Naive thymus-derived CD8-positive, alpha-beta T cell (primary cell): ENCODE data around the gene CMTM5. TPM values are rescaled to one million over a fixed set of nuclear protein-coding genes. Genes with fewer than 3 reads are reported as not detected.
A peak's percentile ranks its signal among the peaks of the same experiment; 100 is the strongest.

ENCODE experiments used
- ATAC-seq, 2 donors: fragments of 150-1000 bp; cut with Tn5 transposase in 1 of 2; sonication (Bioruptor Pico), chemical (Tn5 transposase) in 1 of 2; 1 replicate in 1 of 2; 2 replicates in 1 of 2; pipeline ENCODE4 v1.10.0; 2021; ENCODE audit warnings: mild to moderate bottlenecking in 2 of 2, moderate library complexity in 2 of 2
- POLR2A ChIA-PET: fragments of 350-600 bp; sonication (Branson Sonifier 250); formaldehyde crosslinking; loops from one replicate; lab custom pipeline; 2021; ENCODE audit warnings: antibody characterized with exemption; lab: Charles Lee
- DNase-seq, 10 donors: peaks; one replicate each; pipeline versions ENCODE4 v3.0.0 to v3.0.0-alpha.2; 2020 to 2022
- H3K27ac Mint-ChIP-seq, 10 donors: one replicate each; pipeline ENCODE4 v1.8.0; 2020 to 2022; ENCODE audit warnings: mild to moderate bottlenecking in 10 of 10, mixed read lengths in 10 of 10, moderate library complexity in 4 of 10, inconsistent platforms in 1 of 10
- H3K27me3 Mint-ChIP-seq, 5 donors: one replicate each; pipeline ENCODE4 v1.8.0; 2021 to 2022; ENCODE audit warnings: mixed read lengths in 5 of 5
- H3K36me3 Mint-ChIP-seq, 3 donors: one replicate each; pipeline ENCODE4 v1.8.0; 2020 to 2022; ENCODE audit warnings: mixed read lengths in 3 of 3, mild to moderate bottlenecking in 2 of 3, inconsistent platforms in 1 of 3
- H3K4me1 Mint-ChIP-seq, 4 donors: one replicate each; pipeline ENCODE4 v1.8.0; 2021 to 2022; ENCODE audit warnings: mixed read lengths in 4 of 4
- H3K4me3 Mint-ChIP-seq, 10 donors: one replicate each; pipeline ENCODE4 v1.8.0; 2020 to 2022; ENCODE audit warnings: mild to moderate bottlenecking in 10 of 10, mixed read lengths in 10 of 10, moderate library complexity in 6 of 10, inconsistent platforms in 1 of 10
- H3K9me3 Mint-ChIP-seq, 9 donors: one replicate each; pipeline ENCODE4 v1.8.0; 2020 to 2022; ENCODE audit warnings: mixed read lengths in 9 of 9, mild to moderate bottlenecking in 3 of 9, inconsistent platforms in 1 of 9, moderate library complexity in 1 of 9
- polyA plus RNA-seq, 3 donors: library from polyadenylated mRNA; unstranded; fragments of 300-500 nt; fragmentation: Illumina TruSeq; gene quantifications; one replicate each; pipeline ENCODE4 v1.2.3, GENCODE V29; 2021
- total RNA-seq, 8 experiments: library from RNA in 2 of 8; stranded (reverse) in 2 of 8; gene quantifications; one replicate each; pipeline ENCODE4 v1.2.3 and lab custom pipeline; 2021 to 2026

The CMTM5 gene, protein sequence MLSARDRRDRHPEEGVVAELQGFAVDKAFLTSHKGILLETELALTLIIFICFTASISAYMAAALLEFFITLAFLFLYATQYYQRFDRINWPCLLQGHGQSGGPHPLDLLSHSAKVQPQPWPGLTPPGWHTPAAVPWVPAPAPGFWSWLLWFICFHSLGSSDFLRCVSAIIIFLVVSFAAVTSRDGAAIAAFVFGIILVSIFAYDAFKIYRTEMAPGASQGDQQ
- not detected for total RNA-seq
- not detected for polyA plus RNA-seq
- 0 to 0.09 (median 0) reads per million in 6 experiments for total RNA-seq (lab: John Stamatoyannopoulos, UW)

GRCh38 chr14:23376482-23377197, at the start of gene CMTM5:
Gene CMTM5, plus strand, starts transcription at chr14:23377046. Its CDS starts 206 bp downstream, at chr14:23377252.
- POLR2A ChIA-PET: no interaction called here
- ATAC-seq (no peak), DNase-seq (no peak)
- H3K36me3 Mint-ChIP-seq: no peaks in the 10 kb centered on the region
- no peak within 1 kb of the TSS for H3K27ac Mint-ChIP-seq
- H3K27me3 Mint-ChIP-seq: peaks cover 0 to 22% (median 4%) of the 10 kb centered on the region in 5 donors
- H3K4me1 Mint-ChIP-seq: peaks cover 0 to 2% (median 0%) of the 10 kb centered on the region in 4 donors
- no peak within 1 kb of the TSS for H3K4me3 Mint-ChIP-seq
- H3K9me3 Mint-ChIP-seq: no peaks in the 10 kb centered on the region

DNA sequence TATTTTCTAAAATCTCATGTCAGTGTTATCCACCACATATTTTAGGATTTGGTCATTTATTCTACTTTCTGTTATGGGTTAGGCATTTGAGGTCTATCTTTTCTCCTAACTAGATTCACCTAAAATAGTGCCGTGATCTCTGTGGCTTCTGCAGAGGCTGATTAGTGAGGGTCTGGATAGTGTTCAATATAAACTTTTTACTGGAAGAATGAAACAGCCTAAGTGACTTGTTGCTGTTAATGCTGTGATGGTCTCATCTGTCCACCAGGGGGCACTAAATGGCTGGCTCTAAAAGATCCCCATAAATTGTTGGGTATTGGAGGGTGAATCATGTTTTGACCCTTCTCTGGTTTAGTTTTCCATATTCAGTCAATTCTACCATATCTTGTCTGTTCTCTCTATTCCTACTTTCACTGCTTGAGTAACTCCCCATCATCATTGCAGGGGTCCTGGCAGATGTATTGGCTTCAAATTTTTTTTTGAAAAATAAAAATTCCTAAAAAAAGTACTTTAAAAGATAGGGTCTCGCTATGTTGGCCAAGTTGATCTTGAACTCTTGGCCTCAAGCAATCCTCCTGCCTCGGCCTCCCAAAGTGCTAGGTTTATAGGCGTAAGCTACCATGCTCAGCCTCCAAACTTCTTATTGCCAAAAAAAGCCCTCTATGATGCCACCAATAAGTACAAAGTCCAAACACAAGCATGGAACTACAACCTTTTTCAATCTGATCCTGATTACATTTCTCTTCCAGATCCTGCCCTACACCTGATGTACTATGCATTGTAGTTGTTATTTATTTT, 48.7 kb upstream of the CMTM5 start:
- Mint-ChIP-seq H3K4me3 (no peak overlapping the region), H3K4me1 (peaks cover 2 to 9% (median 5%) of the 10 kb centered on the region in 4 donors), H3K9me3 (no peaks in the 10 kb centered on the region), H3K27ac (peak overlapping the region in 1 of 10 donors; percentile 63), H3K27me3 (no peaks in the 10 kb centered on the region), H3K36me3 (peaks cover 0 to 31% (median 4%) of the 10 kb centered on the region in 3 donors)
- POLR2A ChIA-PET: interaction anchor here (1.2 kb wide), 2 partner anchors 8 to 239 kb away, joined by 6 to 9 read pairs; partner anchors contain the start of gene AP1G2
- ATAC-seq (peak; percentile 73 to 81), DNase-seq (peak in 9 of 10 donors; percentile 34 to 81 (median 59))

DNA sequence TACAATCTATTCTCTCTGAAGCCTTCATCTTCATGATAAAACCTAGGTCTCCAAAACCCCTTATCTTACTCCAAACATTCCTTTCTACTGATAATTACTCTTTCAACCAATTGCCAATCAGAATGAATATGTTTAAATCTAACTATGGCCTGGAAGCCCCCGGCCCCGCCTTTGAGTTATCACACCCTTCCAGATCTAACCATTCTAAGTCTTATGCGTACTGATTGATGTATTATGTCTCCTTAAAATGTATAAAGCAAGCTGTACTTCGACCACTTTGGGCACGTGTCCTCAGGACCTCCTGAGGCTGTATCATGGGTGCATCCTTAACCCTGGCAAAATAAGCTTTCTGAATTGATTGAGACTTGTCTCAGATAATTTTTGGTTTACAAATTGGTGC, 41.2 kb upstream of the CMTM5 start:
- peaks cover 2 to 32% (median 13%) of the 10 kb centered on the region in 5 donors for H3K27me3 Mint-ChIP-seq
- no peaks in the 10 kb centered on the region for H3K4me1 Mint-ChIP-seq
- ATAC-seq (no peak), DNase-seq (no peak)
- POLR2A ChIA-PET: no interaction called here
- H3K9me3 Mint-ChIP-seq: peaks cover 0 to 3% (median 0%) of the 10 kb centered on the region in 9 donors
- no peak overlapping the region for H3K27ac Mint-ChIP-seq
- H3K4me3 Mint-ChIP-seq: no peak overlapping the region
- no peaks in the 10 kb centered on the region for H3K36me3 Mint-ChIP-seq

GRCh38 chr14:23339506-23340268, 37.2 kb upstream of the CMTM5 start:
- DNase-seq: no peak
- peaks cover 2 to 31% (median 16%) of the 10 kb centered on the region in 5 donors for H3K27me3 Mint-ChIP-seq
- no peaks in the 10 kb centered on the region for H3K4me1 Mint-ChIP-seq
- POLR2A ChIA-PET: no interaction called here
- no peak overlapping the region for H3K27ac Mint-ChIP-seq
- no peak for ATAC-seq
- no peaks in the 10 kb centered on the region for H3K36me3 Mint-ChIP-seq
- no peak overlapping the region for H3K4me3 Mint-ChIP-seq
- H3K9me3 Mint-ChIP-seq: peaks cover 0 to 3% (median 0%) of the 10 kb centered on the region in 9 donors

GRCh38 chr14:23344481-23344880, 32.4 kb upstream of the CMTM5 start:
- H3K27ac Mint-ChIP-seq: peak overlapping the region in 1 of 10 donors; percentile 47
- H3K9me3 Mint-ChIP-seq: peaks cover 0 to 3% (median 0%) of the 10 kb centered on the region in 9 donors

DNA sequence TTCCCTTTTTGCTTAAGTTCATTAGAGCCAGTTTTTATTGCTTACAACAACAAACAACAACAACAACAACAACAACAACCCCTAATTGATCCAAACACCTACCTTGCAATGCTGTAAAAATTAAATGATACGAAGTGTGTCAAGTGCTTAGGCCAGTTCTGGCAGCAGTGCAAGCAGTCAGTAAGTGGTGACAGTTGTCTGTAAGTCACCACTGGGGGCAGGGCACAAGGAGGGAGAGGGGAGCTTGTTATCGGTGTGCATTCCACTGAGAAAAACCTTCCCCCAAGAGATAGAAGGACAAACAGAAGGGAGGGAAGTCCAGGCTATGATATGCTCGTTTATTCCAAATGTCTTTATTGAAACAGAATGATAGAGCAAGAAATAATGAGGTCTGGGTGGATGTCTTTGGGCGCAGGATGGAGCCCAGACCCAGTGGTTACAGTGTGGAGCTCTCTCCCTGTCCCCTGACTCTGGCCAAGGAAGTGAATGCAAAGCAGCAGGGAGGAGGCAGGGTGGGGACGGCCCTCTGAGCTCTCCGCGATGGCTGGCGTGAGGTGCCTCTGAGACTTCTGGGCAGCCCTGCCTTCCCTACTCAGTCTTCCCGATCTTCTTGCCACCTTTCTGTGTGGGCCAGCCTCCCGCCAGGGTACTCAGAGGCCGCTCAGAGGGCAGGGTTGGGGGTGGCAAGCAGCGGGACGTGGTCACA, 30.7 kb upstream of the CMTM5 start:
- Mint-ChIP-seq H3K36me3 (peaks cover 0 to 4% (median 0%) of the 10 kb centered on the region in 3 donors), H3K27ac (peak overlapping the region in 3 of 10 donors; percentile 41 to 74 (median 63)), H3K27me3 (peaks cover 0 to 21% (median 10%) of the 10 kb centered on the region in 5 donors), H3K4me1 (peaks cover 2 to 11% (median 5%) of the 10 kb centered on the region in 4 donors), H3K4me3 (no peak overlapping the region), H3K9me3 (no peaks in the 10 kb centered on the region)
- DNase-seq (no peak), ATAC-seq (no peak)
- POLR2A ChIA-PET: no interaction called here

More at GRCh38 chr14:23344481-23344880, 32.4 kb upstream of the CMTM5 start:
- POLR2A ChIA-PET: no interaction called here
- Mint-ChIP-seq H3K36me3 (no peaks in the 10 kb centered on the region), H3K4me3 (no peak overlapping the region), H3K27me3 (peaks cover 0 to 7% (median 0%) of the 10 kb centered on the region in 5 donors), H3K4me1 (peaks cover 0 to 3% (median 0%) of the 10 kb centered on the region in 4 donors)
- DNase-seq: no peak
- ATAC-seq: no peak

DNA sequence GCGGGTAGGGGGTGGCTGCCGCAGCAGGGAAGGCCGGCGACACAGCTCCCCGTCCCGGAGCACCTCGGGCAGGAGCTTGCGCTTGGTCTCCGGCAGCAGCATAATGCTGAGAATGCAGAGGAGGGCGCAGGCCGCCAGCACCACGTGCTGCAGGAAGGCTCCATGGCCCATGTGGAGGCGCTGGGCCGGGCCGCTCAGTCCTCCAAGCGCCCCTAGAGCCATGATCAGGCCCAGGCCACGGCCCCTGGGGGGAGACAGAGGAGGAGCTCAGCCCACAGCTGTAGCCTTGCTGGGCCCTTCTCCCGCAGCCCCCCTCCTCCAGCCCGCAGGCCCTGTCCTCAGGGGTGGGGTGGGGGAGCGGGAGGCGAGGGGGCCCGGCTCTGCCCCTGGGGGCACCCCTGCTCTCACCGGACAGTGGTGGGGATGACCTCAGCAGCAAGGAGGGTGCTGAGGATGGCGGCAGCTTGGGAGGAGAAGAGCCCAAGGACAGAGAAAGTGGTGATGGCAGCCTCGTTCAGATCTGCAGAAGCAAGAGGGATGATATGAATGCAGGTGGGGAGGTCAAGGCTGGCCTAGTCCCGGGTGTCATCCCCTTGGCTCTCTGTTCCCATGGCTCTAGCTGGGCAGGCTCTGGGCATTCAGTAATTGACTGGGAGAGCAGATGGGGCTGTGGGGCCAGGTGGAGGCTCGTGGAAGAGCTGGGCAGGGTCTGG, 30.0 kb upstream of the CMTM5 start:
- no peak for ATAC-seq
- DNase-seq: no peak
- Mint-ChIP-seq H3K36me3 (peaks cover 0 to 4% (median 0%) of the 10 kb centered on the region in 3 donors), H3K27ac (no peak overlapping the region), H3K4me1 (peaks cover 6 to 13% (median 9%) of the 10 kb centered on the region in 4 donors), H3K9me3 (no peaks in the 10 kb centered on the region), H3K4me3 (no peak overlapping the region), H3K27me3 (peaks cover 0 to 26% (median 12%) of the 10 kb centered on the region in 5 donors)
- POLR2A ChIA-PET: interaction anchor here (0.6 kb wide), 1 partner anchor 88 kb away, joined by 3 read pairs; no protein-coding TSS in a partner anchor

DNA sequence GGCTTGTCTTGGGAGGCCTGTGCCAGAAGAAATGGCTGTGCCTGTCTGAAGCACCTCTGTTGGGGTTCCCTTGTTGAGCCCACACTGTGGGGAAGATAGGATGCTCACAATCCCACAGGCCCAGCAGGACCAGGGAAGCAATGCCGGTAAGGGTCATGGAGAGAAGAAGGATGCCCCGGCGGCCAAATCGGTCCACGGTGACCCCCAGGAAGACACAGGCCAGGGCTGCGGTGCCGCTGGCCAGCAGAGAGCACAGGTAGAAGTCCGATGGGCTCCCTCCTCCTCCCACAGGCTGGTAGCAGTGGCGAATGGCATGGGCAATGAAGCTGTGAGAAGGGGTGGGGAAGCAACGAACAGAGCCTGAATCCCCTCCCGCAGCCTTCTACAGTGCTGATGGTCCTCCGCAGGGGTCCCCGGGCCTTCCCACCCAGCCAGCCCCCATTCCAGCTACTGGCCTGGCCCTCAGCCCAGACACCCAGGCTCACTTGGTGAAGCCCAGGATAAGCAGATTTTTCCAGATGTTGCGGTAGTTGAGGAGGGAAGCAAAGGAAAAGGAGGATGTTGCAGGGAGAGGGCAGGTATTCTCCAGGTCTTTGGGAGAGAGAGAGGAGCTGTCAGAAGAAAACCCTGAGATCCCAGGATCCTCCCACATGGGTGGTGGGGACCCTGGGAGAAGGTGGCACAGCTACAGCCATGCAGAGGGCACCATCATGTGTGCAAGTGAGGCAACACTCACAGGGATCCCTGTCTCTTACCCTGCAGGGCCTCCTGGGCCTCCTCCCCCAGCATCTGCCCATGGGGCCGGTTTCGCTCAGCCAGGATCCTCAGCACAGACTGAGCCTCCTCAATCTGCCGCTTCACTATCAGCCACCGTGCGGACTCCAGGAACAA, 29.2 kb upstream of the CMTM5 start:
- Mint-ChIP-seq H3K27ac (peak overlapping the region in 2 of 10 donors; percentile 5 to 40), H3K9me3 (no peaks in the 10 kb centered on the region), H3K27me3 (peaks cover 0 to 26% (median 11%) of the 10 kb centered on the region in 5 donors), H3K36me3 (peaks cover 0 to 4% (median 0%) of the 10 kb centered on the region in 3 donors), H3K4me3 (no peak overlapping the region), H3K4me1 (peaks cover 7 to 13% (median 10%) of the 10 kb centered on the region in 4 donors)
- ATAC-seq: no peak
- DNase-seq: no peak
- POLR2A ChIA-PET: interaction anchor here (0.6 kb wide), 1 partner anchor 89 kb away, joined by 3 read pairs; no protein-coding TSS in a partner anchor

- H3K4me3 Mint-ChIP-seq: no peak overlapping the region
- peaks cover 0 to 27% (median 11%) of the 10 kb centered on the region in 5 donors for H3K27me3 Mint-ChIP-seq
- ATAC-seq: no peak
- H3K27ac Mint-ChIP-seq: no peak overlapping the region
- POLR2A ChIA-PET: no interaction called here
- H3K9me3 Mint-ChIP-seq: no peaks in the 10 kb centered on the region
- H3K4me1 Mint-ChIP-seq: peaks cover 13 to 18% (median 15%) of the 10 kb centered on the region in 4 donors
- peaks cover 0 to 4% (median 0%) of the 10 kb centered on the region in 3 donors for H3K36me3 Mint-ChIP-seq
- no peak for DNase-seq
Measured at GRCh38 chr14:23348297-23348655, 28.6 kb upstream of the CMTM5 start.
